Choroid plexus epithelial cell (primary cell): ENCODE data around the gene PDGFC.

ENCODE experiments used
- DNase-seq: peaks from one replicate; pipeline ENCODE4 v3.0.0-alpha.2; 2010; ENCODE audit warnings: low read depth
- H3K4me3 ChIP-seq: 2 replicates; pipeline ENCODE4 v1.5.1; 2011; ENCODE audit warnings: low read depth, mild to moderate bottlenecking, control low read depth, low read length, moderate library complexity
- CTCF ChIP-seq: conservative IDR thresholded peaks from 2 replicates; pipeline ENCODE4 v1.5.1; 2011; ENCODE audit warnings: low read depth, mild to moderate bottlenecking, control low read depth, inconsistent platforms, low read length, moderate library complexity

PDGFC gene

GRCh38 chr4:156886481-156886880, 85.1 kb downstream of the PDGFC start:
- DNase-seq: no peak
- no peak overlapping the region for H3K4me3 ChIP-seq
- TF ChIP-seq CTCF: no peak

- no peak for DNase-seq
Observed at GRCh38 chr4:156885374-156885773, 86.2 kb downstream of the PDGFC start.

GRCh38 chr4:156884183-156884582, 87.4 kb downstream of the PDGFC start:
- no peak for TF ChIP-seq CTCF
- no peak for DNase-seq

More at GRCh38 chr4:156885374-156885773, 86.2 kb downstream of the PDGFC start:
- no peak for TF ChIP-seq CTCF
- no peak overlapping the region for H3K4me3 ChIP-seq

GRCh38 chr4:156875704-156876103, 95.9 kb downstream of the PDGFC start:
- H3K4me3 ChIP-seq: no peak overlapping the region
- no peak for DNase-seq
- no peak for TF ChIP-seq CTCF

More at GRCh38 chr4:156884183-156884582, 87.4 kb downstream of the PDGFC start:
- no peak overlapping the region for H3K4me3 ChIP-seq

GRCh38 chr4:156875055-156875454, 96.5 kb downstream of the PDGFC start:
- TF ChIP-seq CTCF: no peak
- H3K4me3 ChIP-seq: no peak overlapping the region
- no peak for DNase-seq

- no peak for TF ChIP-seq CTCF
- H3K4me3 ChIP-seq: no peak overlapping the region
- no peak for DNase-seq
Observed at GRCh38 chr4:156873799-156874198, 97.8 kb downstream of the PDGFC start.

- H3K4me3 ChIP-seq: no peak overlapping the region
- no peak for TF ChIP-seq CTCF
- no peak for DNase-seq
Observed at GRCh38 chr4:156870861-156871260, 100.7 kb downstream of the PDGFC start.
